Coronary artery (tissue), 2 donors: Measurements from ENCODE around the gene HAUS8.
A peak's percentile ranks its signal among the peaks of the same experiment; 100 is the strongest.
"Not testable (repeated sequence)": the region's sequence is repeated elsewhere in the genome, so short reads cannot be mapped to it uniquely, and the experiment has no call there.

Experiments used
- DNase-seq: peaks from one replicate; pipeline ENCODE4 v3.0.0-alpha.2; 2017; ENCODE audit warnings: low spot score
- H3K27ac ChIP-seq, 2 donors: fragments of 200-600 bp; sonication (generic); one replicate each; pipeline ENCODE4 v1.5.1; 2016 to 2019
- H3K4me3 ChIP-seq: fragments of 200-600 bp; sonication (generic); 2 replicates; pipeline ENCODE4 v1.5.1; 2016; ENCODE audit warnings: mild to moderate bottlenecking, moderate library complexity
- CTCF ChIP-seq: fragments of 200-600 bp; sonication (generic); IDR thresholded peaks from one replicate; pipeline ENCODE4 v1.5.1; 2019; ENCODE audit warnings: antibody characterized with exemption

HAUS8 gene

GRCh38 chr19:17035842-17036424 lies 39.3 kb downstream of the HAUS8 start:
- Histone ChIP-seq H3K27ac (no peak overlapping the region), H3K4me3 (no peak overlapping the region)
- no peak for DNase-seq
- no peak for TF ChIP-seq CTCF

- Histone ChIP-seq H3K27ac (no peak overlapping the region), H3K4me3 (no peak overlapping the region)
- DNase-seq = no peak
- TF ChIP-seq CTCF = no peak
These were observed 43.5 kb downstream of the HAUS8 start for GRCh38 chr19:17031741-17032140.

- Histone ChIP-seq H3K4me3 (no peak overlapping the region), H3K27ac (no peak overlapping the region)
- no peak for DNase-seq
- no peak for TF ChIP-seq CTCF
These were observed 47.7 kb downstream of the HAUS8 start for GRCh38 chr19:17027535-17027975.

- no peak for TF ChIP-seq CTCF
- Histone ChIP-seq H3K27ac (no peak within 1 kb of the TSS), H3K4me3 (peak within 1 kb of the TSS; percentile 43)
- no peak for DNase-seq
These were observed 48.3 kb downstream of the HAUS8 start, which contains the start of gene CPAMD8 for GRCh38 chr19:17026706-17027534. CPAMD8 (minus strand) TSS chr19:17026810; CDS start chr19:17026642, 168 bp downstream.

- peak overlapping the region; percentile 43 for H3K4me3 ChIP-seq
- H3K27ac ChIP-seq = no peak overlapping the region
- no peak for TF ChIP-seq CTCF
- no peak for DNase-seq
These were observed 49.1 kb downstream of the HAUS8 start for GRCh38 chr19:17025991-17026658.

GRCh38 chr19:17025361-17025760 lies 49.9 kb downstream of the HAUS8 start:
- no peak overlapping the region for H3K4me3 ChIP-seq
- no peak overlapping the region for H3K27ac ChIP-seq

GRCh38 chr19:17024941-17025340 lies 50.3 kb downstream of the HAUS8 start:
- not testable (repeated sequence) for H3K27ac ChIP-seq, H3K4me3 ChIP-seq

More at GRCh38 chr19:17025361-17025760, 49.9 kb downstream of the HAUS8 start:
- no peak for TF ChIP-seq CTCF
- no peak for DNase-seq

More at GRCh38 chr19:17024941-17025340, 50.3 kb downstream of the HAUS8 start:
- not testable (repeated sequence) for DNase-seq
